Effector memory CD4-positive, alpha-beta T cell (primary cell): ENCODE measurements around the gene TIPIN.

Source experiments
- DNase-seq, 3 donors: peaks; one replicate each; pipeline ENCODE4 v3.0.0-alpha.2; 2020
- H3K27ac ChIP-seq: 2 replicates; pipeline ENCODE4 v1.7.0; 2013; ENCODE audit warnings: mild to moderate bottlenecking, low read length, moderate library complexity; ENCODE audit not compliant: insufficient read depth, poor library complexity, severe bottlenecking
- H3K27me3 ChIP-seq: replicated peaks from 2 replicates; pipeline ENCODE4 v1.7.0; 2013; ENCODE audit warnings: mild to moderate bottlenecking, low read length; ENCODE audit not compliant: insufficient read depth, control insufficient read depth, poor library complexity, severe bottlenecking
- H3K36me3 ChIP-seq: 2 replicates; pipeline ENCODE4 v1.7.0; 2013; ENCODE audit warnings: mild to moderate bottlenecking, low read length, moderate library complexity; ENCODE audit not compliant: control insufficient read depth, insufficient read depth
- H3K4me1 ChIP-seq: 2 replicates; pipeline ENCODE4 v1.7.0; 2013; ENCODE audit warnings: low read length, mild to moderate bottlenecking; ENCODE audit not compliant: control insufficient read depth, insufficient read depth, poor library complexity, severe bottlenecking
- H3K4me3 ChIP-seq: 2 replicates; pipeline ENCODE4 v1.7.0; 2013; ENCODE audit warnings: low read length, low read depth, mild to moderate bottlenecking; ENCODE audit not compliant: insufficient read depth, poor library complexity, severe bottlenecking
- H3K9me3 ChIP-seq: 2 replicates; pipeline ENCODE4 v1.7.0; 2013; ENCODE audit warnings: mild to moderate bottlenecking, low read length, moderate library complexity; ENCODE audit not compliant: control insufficient read depth

TIPIN gene

GRCh38 chr15:66290518-66290917, 66.0 kb downstream of the TIPIN start:
- Histone ChIP-seq H3K27me3 (no peaks in the 10 kb centered on the region), H3K27ac (no peak overlapping the region), H3K36me3 (no peaks in the 10 kb centered on the region), H3K4me1 (peaks cover 15% of the 10 kb centered on the region), H3K4me3 (no peak overlapping the region), H3K9me3 (no peaks in the 10 kb centered on the region)
- no peak for DNase-seq

- no peak overlapping the region for H3K27ac ChIP-seq
- H3K4me3 ChIP-seq: no peak overlapping the region
- DNase-seq: no peak
- no peaks in the 10 kb centered on the region for H3K9me3 ChIP-seq
- no peaks in the 10 kb centered on the region for H3K27me3 ChIP-seq
- H3K4me1 ChIP-seq: peaks cover 15% of the 10 kb centered on the region
- H3K36me3 ChIP-seq: no peaks in the 10 kb centered on the region
Measured at GRCh38 chr15:66290007-66290406, 66.5 kb downstream of the TIPIN start.

DNA sequence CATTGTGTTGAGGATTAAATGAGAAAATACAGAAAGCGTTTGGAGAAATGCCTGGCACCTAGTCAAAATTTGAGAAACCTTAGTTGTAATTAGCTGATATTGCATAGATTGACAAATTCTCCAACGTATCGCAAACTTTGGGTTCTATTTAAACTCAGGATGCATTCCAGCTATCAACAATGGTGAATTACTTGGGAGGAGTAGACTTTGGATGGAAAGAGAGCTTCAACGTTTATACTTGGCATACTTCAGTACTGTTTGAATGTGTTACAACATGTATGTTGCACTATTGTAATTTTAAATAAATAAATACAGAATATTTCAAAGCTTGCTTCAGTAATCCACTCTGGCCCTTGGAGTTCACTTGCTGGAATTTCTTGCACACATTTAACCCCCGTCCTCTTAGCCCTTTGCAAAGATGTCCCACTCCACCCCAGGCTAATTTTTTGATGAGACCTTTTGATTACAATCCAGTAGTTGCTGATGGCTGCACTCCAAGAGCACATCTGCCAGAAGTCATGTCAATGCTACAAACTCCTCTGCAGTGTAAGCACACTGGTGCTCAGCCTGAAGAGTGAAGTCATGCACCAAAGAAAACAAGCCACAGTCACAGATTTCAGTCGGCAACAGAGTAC, 67.8 kb downstream of the TIPIN start:
- no peaks in the 10 kb centered on the region for H3K27me3 ChIP-seq
- DNase-seq: no peak
- peaks cover 15% of the 10 kb centered on the region for H3K4me1 ChIP-seq
- H3K27ac ChIP-seq: no peak overlapping the region
- no peak overlapping the region for H3K4me3 ChIP-seq
- no peaks in the 10 kb centered on the region for H3K36me3 ChIP-seq
- no peaks in the 10 kb centered on the region for H3K9me3 ChIP-seq

DNA sequence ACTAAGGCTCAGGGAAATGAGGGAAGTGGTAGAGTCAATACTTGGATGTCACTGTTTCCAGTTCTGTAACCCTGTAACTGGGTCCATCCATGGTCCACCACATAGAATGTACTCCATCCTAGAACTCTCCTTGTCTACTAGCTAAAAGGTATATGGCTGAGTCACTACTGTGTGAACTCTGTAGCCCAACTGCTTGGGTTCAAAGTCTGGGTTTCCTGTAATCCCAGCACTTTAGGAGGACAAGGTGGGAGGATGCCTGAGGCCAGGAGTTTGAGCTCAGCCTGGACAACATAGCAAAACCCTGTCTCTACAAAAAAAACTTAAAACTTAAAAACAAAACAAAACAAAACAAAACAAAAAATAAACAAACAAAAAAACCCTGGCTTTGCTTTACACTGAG, 68.4 kb downstream of the TIPIN start:
- DNase-seq: no peak
- H3K4me3 ChIP-seq: no peak overlapping the region
- no peaks in the 10 kb centered on the region for H3K36me3 ChIP-seq
- peaks cover 15% of the 10 kb centered on the region for H3K4me1 ChIP-seq
- H3K27ac ChIP-seq: no peak overlapping the region
- no peaks in the 10 kb centered on the region for H3K9me3 ChIP-seq
- H3K27me3 ChIP-seq: no peaks in the 10 kb centered on the region

DNA sequence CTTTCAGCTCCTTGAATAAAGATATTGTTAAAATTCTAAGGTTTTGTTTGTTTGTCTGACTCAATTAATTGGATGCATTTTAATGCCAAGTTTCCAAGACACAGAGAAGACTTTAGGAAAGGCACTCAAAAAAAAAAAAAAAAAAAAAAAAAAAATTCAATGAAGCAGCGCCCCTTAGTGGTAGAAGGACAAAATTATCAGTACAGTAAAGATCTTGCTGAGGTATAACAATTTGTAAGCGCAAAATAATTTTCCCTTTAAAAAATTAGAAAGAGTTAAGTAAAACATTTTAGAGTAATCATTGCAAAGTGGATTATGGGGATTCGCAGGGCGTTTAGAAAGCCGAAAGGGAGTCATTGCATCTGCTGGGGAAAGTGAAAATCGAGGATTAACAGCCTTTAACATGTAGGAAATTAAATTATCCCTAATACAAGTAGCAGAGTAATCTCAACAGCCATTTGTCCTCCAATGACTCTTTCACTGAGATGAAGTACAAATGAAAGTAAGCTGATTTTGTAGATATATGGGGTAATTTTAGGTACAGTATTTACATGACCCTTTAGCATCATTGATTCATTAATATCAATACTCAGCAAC, 68.9 kb downstream of the TIPIN start:
- Histone ChIP-seq H3K4me3 (no peak overlapping the region), H3K4me1 (peaks cover 13% of the 10 kb centered on the region), H3K9me3 (no peaks in the 10 kb centered on the region), H3K36me3 (no peaks in the 10 kb centered on the region), H3K27me3 (no peaks in the 10 kb centered on the region), H3K27ac (no peak overlapping the region)
- no peak for DNase-seq
